HG02852 (cell line): Measurements from ENCODE around the gene KRT4.

Experiments
- ATAC-seq: cut with Tn5 transposase; IDR thresholded peaks from one replicate; pipeline ENCODE4 v1.9.1; 2021; ENCODE audit warnings: mild to moderate bottlenecking, moderate library complexity; ENCODE audit not compliant: unreplicated experiment

The KRT4 gene

DNA sequence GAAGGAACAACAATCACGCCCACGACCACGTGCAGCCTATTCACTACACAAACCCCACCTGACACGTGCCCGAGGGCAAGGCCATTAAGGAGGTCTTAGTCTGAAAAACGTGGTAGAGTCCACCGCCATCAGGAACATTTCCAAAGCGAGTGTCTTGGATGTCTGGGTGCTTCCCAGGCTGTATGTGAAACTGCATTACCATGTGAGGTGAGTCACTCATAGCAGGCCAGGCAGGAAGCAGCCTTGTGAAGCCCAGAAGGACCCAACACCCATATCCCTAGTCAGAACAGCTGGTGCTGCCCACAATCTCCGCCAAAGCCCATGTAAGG lies 23.5 kb upstream of the KRT4 start:
- ATAC-seq, result no peak

DNA sequence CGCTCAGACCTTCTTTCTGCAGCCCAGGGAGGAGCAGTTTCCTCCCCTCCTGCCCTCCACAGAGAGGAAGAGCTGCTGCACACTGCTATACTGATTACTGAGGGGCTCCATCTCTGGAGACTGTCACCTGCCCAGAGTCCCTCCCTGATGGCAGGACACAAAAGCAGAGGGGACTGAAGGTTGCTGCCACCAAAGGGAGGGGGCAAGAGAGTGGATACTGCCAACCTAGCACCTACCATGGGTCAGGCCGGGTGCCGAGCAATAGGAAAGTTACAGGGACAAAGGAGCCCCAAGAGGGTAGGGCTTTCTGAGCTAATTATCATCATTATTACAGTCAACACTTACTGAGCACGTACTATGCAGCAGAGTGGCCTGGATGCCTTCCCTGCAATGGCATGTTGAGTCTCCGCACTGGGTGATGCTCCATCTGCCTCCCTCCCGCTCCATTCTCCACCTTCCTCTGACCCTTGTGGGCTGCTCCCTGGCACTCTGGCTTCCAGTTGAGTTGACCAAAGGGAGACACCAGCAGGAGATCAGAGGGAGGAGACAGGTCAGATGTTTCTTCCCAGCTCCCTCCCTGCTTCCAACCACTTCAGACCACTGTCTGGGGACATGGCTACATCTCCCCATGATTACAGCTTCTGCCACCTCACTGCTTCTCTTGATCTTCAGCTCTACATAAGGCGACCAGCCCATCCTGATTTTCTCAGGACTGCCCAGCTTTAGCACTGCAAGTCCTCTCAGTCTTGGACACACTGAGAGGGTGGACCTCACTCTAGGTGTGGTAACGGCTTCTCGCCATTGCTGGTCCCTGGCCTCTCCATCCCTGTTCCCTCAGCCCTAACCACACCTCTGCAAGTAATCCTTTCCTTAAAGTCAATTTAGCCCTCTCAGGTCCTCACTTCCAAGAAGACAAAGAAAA lies 22.8 kb upstream of the KRT4 start:
- no peak for ATAC-seq

DNA sequence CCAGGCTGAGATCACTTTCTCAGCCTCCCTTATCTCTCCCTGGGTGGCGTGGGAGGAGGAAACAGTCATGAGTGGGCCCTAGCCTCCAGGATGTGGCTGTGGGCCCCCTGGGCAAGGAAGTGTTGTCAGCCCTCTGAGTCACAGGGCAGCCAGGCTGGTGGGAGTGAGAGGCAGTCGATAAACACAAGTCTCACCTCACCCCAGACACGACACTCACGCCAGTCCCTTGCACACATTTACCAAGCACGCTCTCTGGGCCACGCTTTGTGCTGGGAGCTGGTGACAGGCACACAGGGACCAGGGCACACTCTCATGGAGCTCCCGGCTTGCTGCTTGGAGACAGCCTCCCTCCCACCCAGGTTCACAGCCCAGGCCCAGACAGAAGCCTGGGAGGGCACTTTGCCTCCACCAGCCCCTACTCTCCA lies 22.1 kb upstream of the KRT4 start:
- no peak for ATAC-seq

DNA sequence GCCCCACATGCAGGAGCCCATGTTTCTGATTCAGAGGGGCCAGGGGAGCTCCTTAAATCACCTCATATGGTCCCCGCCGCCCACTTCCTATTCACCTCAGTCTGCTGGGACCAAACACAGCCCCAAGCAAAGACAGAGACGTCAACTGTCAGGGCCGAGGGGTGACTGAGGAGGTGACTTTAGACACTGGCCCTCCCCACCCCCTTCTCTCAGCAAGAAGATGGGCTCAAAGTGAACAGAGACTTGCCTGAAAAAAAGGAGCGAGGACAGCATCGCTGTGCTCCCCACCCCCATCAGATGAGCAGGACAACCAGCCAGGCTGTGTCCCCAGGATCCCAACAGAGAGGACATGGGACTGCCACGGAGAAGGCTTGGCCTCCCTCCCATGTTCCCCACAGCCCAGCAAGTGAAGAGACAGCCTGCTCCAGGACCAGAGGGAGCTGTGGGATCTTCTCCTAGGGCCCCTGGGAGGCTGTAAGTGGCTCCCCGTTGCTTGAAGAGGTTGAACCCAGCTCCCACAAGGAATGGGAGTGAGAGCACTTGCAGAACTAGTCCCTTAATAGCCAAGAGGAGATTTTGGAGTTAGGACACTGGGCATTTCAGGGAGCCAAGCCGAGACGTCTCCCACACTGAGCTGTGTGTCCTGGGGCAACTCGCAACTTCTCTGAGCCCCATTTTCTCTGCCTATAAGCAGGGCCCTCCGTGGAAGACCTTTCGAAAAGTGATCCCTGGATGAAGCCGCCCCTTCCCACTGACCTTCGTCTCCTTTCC lies 21.5 kb upstream of the KRT4 start:
- ATAC-seq, result no peak

DNA sequence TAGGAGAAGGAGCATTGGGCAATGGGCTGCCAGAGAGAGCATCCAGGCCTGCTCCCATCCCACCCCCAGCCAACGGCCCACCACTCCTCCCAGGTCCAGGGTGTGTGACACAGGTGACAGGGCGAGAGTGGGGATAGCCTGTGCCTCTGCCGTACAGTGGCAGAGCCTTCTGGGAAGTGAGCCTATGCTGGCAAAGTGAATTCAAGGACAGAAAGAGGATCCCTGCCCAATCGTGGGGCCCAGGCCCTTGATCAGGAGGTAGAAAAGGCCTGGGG lies 20.7 kb upstream of the KRT4 start:
- ATAC-seq, result no peak

DNA sequence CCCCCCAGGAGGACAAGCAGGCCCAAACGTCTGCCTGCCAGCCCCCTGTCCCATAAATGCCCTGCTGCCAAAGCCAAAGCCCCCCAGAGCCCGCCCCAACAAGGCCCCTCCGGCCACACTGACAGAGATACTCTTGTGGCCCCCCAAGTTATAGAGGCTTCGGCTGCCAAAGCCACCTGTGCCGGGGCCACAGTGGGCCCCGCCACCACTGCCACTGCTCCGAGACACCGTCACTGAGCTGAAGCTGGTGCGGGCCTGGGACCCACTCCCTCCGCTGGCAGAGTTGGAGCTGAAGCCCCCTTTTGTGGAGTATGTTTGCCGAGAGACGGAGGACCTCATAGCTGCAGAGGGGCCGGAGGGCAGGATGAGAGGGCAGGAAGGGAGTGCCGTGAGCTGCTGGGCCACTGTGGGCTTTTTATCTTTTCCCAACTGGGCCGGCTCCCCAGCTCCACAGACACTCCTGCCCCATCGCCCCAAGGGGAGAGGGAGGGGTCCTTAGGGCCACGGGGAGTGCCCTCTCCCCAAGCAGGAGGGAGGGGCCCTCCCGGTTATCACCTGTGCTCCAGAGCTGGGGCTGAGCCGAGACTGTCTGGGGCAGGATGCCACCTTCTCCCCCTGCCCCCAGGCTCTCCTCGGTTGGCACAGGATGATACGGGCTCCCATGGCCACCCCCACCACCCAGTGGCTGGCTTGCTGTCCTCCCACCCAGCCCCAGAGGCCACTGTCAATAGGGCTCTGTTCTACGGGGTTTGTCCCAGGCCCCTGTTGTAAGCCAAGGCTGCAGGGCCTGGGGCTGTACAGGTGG lies 20.2 kb upstream of the KRT4 start, which contains the start of gene KRT79:
TSS of gene KRT79 (minus strand) at position 390 of the 805 bp plus-strand sequence. CDS start at position 339, 51 bp downstream.
- no peak for ATAC-seq

DNA sequence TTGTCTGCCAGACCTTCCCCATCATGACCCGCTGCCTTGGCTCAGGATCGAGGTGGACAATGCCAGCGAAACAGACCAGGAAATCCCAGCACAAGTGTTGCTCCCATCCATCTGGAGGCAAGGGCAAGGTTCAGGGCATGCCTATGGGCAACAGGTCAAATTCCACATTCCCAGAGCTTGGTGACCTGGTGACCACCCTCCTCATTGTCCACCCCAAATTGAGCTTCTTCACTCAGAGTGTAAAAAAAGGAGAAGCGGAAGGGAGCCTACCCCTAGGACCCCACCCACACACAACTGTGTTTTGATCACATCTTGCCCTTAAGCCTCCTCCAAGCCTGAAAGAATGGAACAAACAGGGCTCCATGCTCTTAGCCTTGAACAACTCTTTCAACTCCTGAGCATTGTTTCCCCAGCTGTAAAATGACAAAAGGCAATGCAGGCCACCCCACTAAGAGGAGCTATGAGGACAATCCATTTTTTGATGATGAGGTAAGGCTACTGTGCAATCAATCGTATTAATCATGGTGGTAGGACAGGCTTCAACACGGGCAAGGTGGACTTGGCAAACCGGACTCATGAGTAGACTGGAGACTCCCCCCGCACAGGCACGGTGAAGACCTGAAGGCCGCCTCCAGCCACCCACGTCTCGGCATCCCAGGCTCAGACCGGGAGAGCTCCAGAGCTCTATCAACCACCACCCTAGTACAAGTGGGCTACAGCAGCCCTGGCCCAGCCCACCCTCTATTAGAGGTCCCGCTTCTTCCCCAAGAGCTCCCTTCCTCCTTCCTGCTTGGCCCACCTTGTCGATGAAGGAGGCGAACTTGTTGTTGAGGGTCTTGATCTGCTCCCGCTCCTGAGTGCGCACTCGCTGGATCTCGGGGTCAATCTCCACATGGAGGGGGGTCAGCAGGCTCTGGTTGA lies 19.3 kb upstream of the KRT4 start:
- no peak for ATAC-seq

DNA sequence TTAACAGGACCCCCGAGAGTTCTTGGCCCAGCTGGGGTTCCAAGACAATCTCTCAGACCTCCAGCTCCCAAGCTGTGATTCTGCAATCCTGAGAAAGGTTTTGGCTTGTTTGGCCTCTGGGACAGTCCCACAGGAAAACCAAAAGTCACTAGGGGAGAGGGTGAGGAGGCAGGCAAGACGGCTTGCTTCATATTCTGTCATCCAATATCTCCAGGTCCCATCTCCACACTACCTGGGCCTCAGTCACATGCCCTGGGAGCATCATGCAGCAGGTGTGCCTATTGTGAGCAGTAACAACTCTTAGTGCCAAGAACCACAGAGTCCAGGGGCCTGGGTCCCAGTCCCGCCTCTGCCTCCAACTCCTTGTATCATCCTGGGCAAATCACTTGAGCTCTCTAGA lies 18.5 kb upstream of the KRT4 start:
- no peak for ATAC-seq

DNA sequence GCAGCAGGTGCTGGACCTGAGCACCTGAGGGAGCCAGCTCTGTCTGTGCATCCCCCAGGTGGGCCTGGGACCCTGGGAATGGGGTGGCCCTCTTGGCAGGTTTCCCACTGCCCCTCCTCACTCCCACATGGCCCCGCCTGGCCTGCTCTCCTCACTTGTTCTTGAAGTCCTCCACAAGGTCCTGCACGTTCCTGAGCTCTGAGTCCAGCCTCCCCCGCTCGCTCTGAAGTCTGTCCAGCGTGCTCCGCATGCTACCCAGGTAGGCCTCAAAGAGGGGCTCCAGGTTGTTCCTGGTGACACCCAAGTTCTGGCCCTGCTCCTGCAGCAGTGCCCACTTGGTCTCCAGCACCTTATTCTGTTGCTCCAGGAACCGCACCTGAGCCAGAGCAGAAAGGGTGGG lies 17.3 kb upstream of the KRT4 start:
- ATAC-seq, result no peak

DNA sequence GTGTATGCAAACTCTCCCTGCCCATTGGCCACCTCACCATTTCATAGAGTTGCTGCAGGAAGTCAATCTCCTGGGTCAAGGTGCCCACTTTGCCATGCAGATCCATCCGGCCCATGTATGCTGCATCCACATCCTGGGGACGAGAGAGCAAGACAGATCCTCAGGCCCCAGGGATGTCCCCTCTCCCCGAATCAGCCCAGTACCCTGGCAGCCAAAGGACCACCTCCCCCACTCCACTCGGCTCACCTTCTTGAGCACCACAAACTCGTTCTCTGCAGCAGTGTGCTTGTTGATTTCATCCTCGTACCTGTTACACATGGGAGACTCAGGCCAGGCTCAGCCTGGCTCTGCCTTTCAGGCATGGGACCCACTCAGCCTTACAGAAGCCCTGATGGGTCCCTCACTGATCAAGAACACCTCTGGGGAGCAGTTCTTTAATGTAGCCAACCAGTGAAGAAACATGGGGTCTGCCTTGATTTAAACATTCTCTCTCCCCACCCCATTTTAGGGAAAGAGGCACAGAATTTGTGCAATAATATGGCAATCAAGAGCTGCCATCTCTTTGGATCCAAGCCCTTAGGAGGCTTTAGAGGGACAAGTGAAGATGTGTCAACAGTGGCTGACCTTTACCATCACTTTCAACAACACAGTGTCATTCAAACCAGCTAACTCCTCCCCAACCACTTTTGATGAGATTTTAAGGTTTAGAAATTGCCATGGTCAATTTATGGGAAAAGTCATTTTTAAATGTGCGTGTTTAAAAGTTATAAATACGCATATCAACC lies 16.3 kb upstream of the KRT4 start:
- no peak for ATAC-seq

DNA sequence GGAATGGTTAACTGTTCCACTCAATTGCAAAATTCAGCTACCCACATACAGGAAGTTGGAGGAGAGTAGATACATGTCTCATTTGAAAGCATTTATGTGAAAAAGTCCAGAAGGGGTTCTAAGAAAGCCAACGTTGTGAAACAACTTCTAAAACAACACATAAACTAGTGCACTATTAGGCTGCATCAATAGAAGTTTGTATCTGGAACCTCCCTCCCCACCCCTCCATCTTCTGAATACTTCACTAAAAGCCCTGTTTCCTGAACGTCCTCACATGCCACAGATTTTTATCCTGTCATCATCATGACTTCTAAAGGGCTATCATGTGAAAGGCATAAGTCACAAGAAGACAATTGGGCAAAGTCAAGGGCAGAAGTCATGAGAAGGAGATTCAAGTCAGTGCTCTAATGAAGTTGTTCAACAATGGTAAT lies 14.7 kb upstream of the KRT4 start:
- no peak for ATAC-seq

DNA sequence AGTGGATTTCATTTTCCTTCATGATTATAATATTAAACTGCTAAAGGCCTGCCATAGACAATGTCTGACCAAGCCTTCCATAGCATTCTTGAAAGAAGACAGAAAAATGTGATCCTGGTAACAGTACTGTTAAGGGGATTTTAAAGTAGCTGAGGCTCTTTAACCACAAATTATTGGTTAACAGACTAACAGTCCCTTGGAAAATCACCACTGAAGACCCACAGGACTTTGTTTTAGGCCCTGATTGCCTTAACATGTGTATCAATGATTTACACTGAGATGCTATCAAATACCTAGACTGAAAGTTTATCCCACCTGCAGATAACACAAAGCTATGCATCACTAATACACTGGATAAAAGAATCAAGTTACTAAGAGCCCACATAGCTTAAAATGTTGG lies 14.2 kb upstream of the KRT4 start:
- no peak for ATAC-seq

DNA sequence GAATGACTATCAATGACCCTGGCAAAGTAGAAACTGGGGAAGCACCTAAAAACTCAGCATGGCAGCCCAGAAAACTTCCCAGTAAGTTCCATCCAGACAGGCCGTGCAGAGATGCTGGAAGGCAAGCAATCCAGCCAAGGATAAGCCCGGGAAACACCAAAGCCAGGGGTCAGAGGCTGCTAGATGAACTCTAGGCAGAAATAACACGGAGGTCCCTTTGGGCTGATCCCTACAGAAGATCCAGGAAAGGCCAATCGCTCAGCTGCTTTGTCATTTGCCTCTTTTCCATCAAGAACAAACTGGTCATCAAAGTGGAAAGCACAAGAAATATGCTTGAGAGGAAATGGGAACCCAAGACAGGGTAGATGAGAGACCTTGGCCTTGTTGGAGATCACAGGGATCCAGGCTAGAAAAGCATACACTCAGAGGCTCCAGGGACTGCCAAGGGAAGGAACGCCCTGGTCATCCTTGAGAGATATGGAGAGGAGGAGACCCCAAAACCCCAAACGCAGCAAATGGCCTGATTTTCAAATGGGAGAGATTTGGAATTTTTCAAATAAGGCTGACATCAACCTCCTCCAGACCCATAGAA lies 13.7 kb upstream of the KRT4 start:
- no peak for ATAC-seq

DNA sequence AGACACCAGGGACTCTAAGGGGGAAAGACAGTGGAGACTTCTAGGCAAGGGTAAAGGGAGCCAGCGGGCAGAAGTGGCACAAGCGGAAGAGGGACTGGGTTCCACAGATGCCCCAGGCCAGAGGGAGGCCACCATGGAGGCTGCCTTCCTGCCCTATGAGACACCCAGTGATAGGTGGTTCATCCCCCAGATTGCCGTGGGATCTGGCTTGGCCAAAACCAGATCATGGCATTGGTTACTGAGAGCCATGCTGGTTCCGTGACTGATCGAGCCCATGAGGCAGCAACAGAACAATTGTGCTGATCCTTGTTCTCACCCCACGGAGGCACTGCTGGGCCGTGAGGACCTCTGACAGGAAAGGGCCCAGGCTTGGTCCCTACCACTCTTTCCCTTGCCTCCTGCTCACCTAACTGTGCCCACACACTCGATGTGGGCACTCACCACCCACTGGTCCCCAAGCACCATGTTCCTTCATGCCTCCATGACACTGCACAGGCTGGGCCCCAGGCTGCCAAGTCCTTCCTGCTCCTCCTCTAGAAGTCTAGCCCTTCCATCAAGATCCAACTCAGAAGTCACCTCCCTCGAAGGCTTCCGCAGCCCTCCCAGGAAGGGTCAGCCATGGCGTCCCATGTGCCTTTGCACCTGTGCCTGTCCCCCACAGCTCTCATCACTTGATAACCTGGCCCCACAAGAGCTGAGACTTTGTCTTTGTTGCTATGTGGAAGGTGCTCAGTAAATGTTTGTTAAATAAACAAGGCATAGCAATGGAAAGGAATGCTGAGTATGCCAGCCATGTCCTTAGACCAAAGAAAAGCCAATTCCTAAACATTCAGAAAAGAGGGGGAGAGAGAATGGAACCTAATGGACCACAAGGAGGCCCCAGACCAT lies 12.9 kb upstream of the KRT4 start:
- ATAC-seq, result no peak

DNA sequence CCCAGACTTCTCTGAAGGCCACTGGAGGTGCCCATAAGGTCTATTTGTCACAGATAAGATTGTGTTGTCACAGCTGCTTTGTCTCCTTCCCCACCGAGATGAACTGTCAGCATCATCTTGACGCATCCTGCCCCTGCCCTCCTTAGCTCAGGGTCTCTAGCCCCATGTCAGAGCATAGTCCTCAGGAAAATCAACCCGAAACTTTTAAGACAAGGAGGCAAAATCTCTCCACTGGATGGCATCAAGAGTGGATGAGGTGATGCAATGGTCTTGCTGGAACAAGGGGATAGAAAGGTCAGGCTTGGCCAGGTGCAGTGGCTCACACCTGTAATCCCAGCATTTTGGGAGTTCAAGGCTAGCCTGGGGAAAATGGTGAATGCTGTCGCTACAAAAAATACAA lies 12.0 kb upstream of the KRT4 start:
- no peak for ATAC-seq

DNA sequence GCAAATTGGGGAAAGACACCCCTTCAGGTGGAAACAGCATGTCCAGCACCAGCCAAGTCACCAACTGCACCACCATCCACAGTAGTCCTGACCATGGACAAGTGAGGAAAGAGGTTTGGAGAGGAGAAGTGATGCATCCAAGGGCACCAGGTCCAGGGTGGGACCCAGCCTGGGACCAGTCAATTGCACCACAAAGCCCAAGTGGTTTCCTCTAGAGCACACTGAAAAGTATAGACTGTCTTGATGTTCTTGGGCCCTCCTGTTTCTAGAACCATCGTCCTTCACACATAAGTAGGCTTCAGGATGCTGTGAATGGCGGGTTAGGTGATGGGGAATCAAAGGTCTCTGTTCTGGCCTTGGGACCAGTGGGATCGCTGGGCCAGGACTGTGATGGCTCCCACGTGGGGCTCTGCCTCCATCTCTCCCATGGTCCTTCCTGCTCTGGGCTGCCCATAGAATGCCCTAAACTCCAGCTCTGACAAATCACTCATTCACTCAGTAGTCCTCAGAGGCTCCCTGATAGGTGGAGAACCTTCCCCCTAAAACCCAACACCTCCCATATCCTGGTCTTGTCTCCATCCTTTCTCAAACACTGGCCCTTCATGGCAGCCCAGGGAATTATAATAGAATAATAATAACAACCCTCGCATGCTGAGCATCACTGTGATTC lies 11.0 kb upstream of the KRT4 start:
- no peak for ATAC-seq

DNA sequence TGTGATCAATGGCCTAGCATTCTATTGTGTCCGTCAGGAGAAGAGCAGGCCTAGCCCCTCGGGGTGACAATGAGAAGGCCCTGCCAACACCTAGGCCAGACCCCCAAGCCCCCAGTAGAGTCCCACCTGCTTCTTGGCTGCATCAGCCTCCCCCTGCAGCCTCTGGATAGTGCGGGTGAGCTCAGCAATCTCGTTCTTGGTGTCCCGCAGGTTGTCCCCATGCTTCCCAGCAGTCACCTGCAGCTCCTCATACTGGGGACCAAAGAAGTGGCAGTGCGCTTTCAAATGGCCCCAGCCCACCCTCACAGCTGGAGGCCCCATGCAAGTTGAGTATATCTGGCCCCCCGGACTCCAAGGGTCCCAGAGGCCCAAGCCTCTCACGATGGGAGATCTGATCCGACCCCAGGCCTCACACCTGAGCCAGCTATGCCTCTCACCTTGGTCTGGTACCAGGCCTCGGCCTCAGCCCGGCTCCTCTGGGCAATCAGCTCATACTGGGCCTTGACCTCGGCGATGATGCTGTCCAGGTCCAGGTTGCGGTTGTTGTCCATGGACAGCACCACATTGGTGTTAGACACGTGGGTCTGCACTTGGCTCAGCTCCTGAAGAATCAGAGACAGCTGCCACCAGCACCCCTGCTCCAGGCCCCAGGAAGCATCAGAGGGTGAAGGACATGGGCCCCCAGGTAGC lies 10.0 kb upstream of the KRT4 start:
- ATAC-seq, result no peak
